K562 (cell line): ENCODE results near the gene ZNF792. TPM values are rescaled to one million over a fixed set of nuclear protein-coding genes. Genes with fewer than 3 reads are reported as not detected.
A peak's percentile ranks its signal among the peaks of the same experiment; 100 is the strongest.

Source experiments
- HDAC1 ChIP-seq, 2 experiments: fragments of 450-650 bp; IDR thresholded peaks; 2 replicates each; pipeline ENCODE4 v1.6.1; 2016 to 2017; ENCODE audit warnings: inconsistent platforms in 1 of 2, mild to moderate bottlenecking in 1 of 2, moderate library complexity in 1 of 2
- L3MBTL2 ChIP-seq: fragments of 450-650 bp; IDR thresholded peaks from 2 replicates; pipeline ENCODE4 v1.6.1; 2016; ENCODE audit warnings: mild to moderate bottlenecking, moderate library complexity
- MAZ ChIP-seq, 2 experiments: fragments of 450-650 bp in 1 of 2; sonication (generic) in 1 of 2; formaldehyde crosslinking; IDR thresholded peaks in 1 of 2; conservative IDR thresholded peaks in 1 of 2; 2 replicates each; pipeline versions ENCODE4 v1.4.0 to v1.5.0; 2020; ENCODE audit warnings: mild to moderate bottlenecking in 1 of 2, missing genetic modification reagents in 1 of 2
- POLR2A ChIP-seq: fragments of 450-650 bp; conservative IDR thresholded peaks from 2 replicates; pipeline ENCODE4 v1.6.1; 2016
- SIRT6 ChIP-seq: IDR thresholded peaks from one replicate; pipeline ENCODE4 v1.6.1; 2012; ENCODE audit warnings: low read depth, mild to moderate bottlenecking, control low read depth, inconsistent platforms, low read length, moderate library complexity
- ZNF217 ChIP-seq: sonication (generic); formaldehyde crosslinking; IDR thresholded peaks from 2 replicates; pipeline ENCODE4 v1.8.0; 2022; ENCODE audit warnings: mild to moderate bottlenecking, missing genetic modification reagents
- polyA plus RNA-seq, 8 experiments: library from polyadenylated mRNA; depleted of rRNA in 4 of 8; stranded (reverse) in 5 of 8; unstranded in 3 of 8; fragments of >200 nt; fragmentation: Nextera tagmentation in 2 of 8; fragmentation: Illumina TruSeq in 1 of 8; extraction: Ambion mirVana in 2 of 8; extraction: Trizol in 1 of 8; gene quantifications; 2 replicates each; pipeline versions ENCODE4 v1.2.1 to v1.2.3, GENCODE V29; 2011 to 2014; ENCODE audit warnings: inconsistent platforms in 1 of 8, missing spikeins in 1 of 8
- total RNA-seq, 7 experiments: library from RNA; depleted of rRNA in 6 of 7; stranded (reverse); fragments of >200 nt in 6 of 7; fragmentation: Illumina TruSeq in 2 of 7; extraction: Trizol in 2 of 7; gene quantifications; 2 replicates each; pipeline versions ENCODE4 v1.2.1 to v1.2.3, GENCODE V29; 2011 to 2021; ENCODE audit warnings: low replicate concordance in 1 of 7
- TF ChIP-seq, protein P1 (sequence below): sonication (generic); formaldehyde crosslinking; IDR thresholded peaks from 2 replicates; pipeline ENCODE4 v1.9.0; 2022; ENCODE audit warnings: mild to moderate bottlenecking, missing genetic modification reagents
- TF ChIP-seq, protein P2 (sequence below): fragments of 200-800 bp; sonication (Bioruptor generic); IDR thresholded peaks from 2 replicates; pipeline ENCODE4 v1.6.1; 2017; ENCODE audit warnings: missing genetic modification characterization, missing compliant biosample characterization
- TF ChIP-seq, protein P3 (sequence below), 2 experiments: fragments of 200-800 bp in 1 of 2; sonication (Bioruptor generic) in 1 of 2; sonication (generic) in 1 of 2; formaldehyde crosslinking in 1 of 2; IDR thresholded peaks in 1 of 2; conservative IDR thresholded peaks in 1 of 2; 2 replicates each; pipeline versions ENCODE4 v1.5.0 to v1.6.1; 2016 to 2020; ENCODE audit warnings: missing compliant biosample characterization in 1 of 2, missing genetic modification characterization in 1 of 2, missing genetic modification reagents in 1 of 2
- TF ChIP-seq, protein P4 (sequence below): fragments of 200-600 bp; sonication (generic); IDR thresholded peaks from one replicate; pipeline ENCODE4 v1.6.1; 2012; ENCODE audit warnings: mild to moderate bottlenecking, low read depth, low read length, inconsistent platforms

Gene ZNF792
- total and polyA plus RNA-seq, 9 of the 15 experiments (the other 6 are each of a cell fraction or from before 2014, with no cell fraction given) = 3.3 to 16.5 (median 10.4) TPM

DNA sequence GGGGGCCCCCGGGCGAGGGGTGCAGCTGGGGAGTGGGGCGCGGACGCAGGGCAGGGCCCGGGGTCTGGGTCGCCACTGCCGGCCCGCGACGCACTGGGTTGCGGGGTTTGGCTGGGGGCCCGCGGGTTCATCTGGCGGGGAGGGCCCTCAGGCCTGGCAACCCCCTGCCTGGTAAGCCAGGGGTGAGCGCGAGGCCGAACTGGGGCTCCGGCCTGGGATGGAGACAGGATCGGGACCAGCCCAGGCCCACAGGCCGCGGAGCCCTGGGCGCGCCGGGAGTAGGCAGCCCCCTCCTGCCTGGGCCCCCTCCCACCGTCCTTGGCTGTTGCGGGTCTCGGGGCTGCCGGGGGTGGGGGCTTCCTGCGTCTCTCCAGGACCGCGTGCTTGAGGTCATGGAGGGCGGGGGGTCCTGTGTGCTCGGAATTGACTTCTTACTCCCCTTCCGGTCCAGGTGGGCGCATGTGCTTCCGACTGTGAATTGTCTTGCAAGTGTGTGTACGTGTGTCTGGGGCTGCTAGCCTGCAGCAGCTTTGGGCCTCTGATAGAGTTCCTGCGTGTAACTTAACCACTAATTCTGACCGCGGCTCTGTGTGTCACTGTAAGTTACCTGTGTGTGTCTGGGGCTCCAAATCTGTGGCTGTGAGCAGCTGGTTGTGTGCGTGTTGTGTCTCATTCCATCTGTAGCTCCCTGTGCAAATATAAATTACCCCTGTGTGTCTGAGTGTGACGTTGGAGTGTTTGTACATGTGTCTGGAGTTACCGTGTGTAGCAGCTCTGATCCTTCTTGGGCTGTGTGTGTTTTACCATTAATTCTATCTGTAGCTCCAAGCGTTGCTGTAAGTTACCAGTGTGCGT lies 36.8 kb upstream of the ZNF792 start (continued):
- TF ChIP-seq, protein P1, sequence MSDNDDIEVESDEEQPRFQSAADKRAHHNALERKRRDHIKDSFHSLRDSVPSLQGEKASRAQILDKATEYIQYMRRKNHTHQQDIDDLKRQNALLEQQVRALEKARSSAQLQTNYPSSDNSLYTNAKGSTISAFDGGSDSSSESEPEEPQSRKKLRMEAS = peak; percentile 69
- TF ChIP-seq, protein P2, sequence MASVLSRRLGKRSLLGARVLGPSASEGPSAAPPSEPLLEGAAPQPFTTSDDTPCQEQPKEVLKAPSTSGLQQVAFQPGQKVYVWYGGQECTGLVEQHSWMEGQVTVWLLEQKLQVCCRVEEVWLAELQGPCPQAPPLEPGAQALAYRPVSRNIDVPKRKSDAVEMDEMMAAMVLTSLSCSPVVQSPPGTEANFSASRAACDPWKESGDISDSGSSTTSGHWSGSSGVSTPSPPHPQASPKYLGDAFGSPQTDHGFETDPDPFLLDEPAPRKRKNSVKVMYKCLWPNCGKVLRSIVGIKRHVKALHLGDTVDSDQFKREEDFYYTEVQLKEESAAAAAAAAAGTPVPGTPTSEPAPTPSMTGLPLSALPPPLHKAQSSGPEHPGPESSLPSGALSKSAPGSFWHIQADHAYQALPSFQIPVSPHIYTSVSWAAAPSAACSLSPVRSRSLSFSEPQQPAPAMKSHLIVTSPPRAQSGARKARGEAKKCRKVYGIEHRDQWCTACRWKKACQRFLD (CRISPR knock-in tag) = 0 out of 2 replicates have a peak, but pooled peaks have one; percentile 41
- TF ChIP-seq, protein P3, sequence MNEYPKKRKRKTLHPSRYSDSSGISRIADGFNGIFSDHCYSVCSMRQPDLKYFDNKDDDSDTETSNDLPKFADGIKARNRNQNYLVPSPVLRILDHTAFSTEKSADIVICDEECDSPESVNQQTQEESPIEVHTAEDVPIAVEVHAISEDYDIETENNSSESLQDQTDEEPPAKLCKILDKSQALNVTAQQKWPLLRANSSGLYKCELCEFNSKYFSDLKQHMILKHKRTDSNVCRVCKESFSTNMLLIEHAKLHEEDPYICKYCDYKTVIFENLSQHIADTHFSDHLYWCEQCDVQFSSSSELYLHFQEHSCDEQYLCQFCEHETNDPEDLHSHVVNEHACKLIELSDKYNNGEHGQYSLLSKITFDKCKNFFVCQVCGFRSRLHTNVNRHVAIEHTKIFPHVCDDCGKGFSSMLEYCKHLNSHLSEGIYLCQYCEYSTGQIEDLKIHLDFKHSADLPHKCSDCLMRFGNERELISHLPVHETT (CRISPR knock-in tag; conservative IDR thresholded peaks at IDR 0.05 in 1 of 2, IDR thresholded peaks at IDR 0.05 in 1 of 2) = peak in 1 of 2 experiments; percentile 2; a peak in 1 of 4 replicates
- TF ChIP-seq SIRT6 (no peak), HDAC1 (IDR thresholded peaks at IDR 0.05) (peak in 1 of 2 experiments; percentile 61; a peak in 1 of 4 replicates), MAZ (CRISPR knock-in tag; conservative IDR thresholded peaks at IDR 0.05 in 1 of 2, IDR thresholded peaks at IDR 0.05 in 1 of 2) (peak; percentile 21 to 55; a peak in 3 of 4 replicates), POLR2A (peak; percentile 41; the same call in 1 of the 2 replicates), L3MBTL2 (0 out of 2 replicates have a peak, but pooled peaks have one; percentile 17), ZNF217 (CRISPR knock-in tag) (no peak)
- TF ChIP-seq, protein P4, sequence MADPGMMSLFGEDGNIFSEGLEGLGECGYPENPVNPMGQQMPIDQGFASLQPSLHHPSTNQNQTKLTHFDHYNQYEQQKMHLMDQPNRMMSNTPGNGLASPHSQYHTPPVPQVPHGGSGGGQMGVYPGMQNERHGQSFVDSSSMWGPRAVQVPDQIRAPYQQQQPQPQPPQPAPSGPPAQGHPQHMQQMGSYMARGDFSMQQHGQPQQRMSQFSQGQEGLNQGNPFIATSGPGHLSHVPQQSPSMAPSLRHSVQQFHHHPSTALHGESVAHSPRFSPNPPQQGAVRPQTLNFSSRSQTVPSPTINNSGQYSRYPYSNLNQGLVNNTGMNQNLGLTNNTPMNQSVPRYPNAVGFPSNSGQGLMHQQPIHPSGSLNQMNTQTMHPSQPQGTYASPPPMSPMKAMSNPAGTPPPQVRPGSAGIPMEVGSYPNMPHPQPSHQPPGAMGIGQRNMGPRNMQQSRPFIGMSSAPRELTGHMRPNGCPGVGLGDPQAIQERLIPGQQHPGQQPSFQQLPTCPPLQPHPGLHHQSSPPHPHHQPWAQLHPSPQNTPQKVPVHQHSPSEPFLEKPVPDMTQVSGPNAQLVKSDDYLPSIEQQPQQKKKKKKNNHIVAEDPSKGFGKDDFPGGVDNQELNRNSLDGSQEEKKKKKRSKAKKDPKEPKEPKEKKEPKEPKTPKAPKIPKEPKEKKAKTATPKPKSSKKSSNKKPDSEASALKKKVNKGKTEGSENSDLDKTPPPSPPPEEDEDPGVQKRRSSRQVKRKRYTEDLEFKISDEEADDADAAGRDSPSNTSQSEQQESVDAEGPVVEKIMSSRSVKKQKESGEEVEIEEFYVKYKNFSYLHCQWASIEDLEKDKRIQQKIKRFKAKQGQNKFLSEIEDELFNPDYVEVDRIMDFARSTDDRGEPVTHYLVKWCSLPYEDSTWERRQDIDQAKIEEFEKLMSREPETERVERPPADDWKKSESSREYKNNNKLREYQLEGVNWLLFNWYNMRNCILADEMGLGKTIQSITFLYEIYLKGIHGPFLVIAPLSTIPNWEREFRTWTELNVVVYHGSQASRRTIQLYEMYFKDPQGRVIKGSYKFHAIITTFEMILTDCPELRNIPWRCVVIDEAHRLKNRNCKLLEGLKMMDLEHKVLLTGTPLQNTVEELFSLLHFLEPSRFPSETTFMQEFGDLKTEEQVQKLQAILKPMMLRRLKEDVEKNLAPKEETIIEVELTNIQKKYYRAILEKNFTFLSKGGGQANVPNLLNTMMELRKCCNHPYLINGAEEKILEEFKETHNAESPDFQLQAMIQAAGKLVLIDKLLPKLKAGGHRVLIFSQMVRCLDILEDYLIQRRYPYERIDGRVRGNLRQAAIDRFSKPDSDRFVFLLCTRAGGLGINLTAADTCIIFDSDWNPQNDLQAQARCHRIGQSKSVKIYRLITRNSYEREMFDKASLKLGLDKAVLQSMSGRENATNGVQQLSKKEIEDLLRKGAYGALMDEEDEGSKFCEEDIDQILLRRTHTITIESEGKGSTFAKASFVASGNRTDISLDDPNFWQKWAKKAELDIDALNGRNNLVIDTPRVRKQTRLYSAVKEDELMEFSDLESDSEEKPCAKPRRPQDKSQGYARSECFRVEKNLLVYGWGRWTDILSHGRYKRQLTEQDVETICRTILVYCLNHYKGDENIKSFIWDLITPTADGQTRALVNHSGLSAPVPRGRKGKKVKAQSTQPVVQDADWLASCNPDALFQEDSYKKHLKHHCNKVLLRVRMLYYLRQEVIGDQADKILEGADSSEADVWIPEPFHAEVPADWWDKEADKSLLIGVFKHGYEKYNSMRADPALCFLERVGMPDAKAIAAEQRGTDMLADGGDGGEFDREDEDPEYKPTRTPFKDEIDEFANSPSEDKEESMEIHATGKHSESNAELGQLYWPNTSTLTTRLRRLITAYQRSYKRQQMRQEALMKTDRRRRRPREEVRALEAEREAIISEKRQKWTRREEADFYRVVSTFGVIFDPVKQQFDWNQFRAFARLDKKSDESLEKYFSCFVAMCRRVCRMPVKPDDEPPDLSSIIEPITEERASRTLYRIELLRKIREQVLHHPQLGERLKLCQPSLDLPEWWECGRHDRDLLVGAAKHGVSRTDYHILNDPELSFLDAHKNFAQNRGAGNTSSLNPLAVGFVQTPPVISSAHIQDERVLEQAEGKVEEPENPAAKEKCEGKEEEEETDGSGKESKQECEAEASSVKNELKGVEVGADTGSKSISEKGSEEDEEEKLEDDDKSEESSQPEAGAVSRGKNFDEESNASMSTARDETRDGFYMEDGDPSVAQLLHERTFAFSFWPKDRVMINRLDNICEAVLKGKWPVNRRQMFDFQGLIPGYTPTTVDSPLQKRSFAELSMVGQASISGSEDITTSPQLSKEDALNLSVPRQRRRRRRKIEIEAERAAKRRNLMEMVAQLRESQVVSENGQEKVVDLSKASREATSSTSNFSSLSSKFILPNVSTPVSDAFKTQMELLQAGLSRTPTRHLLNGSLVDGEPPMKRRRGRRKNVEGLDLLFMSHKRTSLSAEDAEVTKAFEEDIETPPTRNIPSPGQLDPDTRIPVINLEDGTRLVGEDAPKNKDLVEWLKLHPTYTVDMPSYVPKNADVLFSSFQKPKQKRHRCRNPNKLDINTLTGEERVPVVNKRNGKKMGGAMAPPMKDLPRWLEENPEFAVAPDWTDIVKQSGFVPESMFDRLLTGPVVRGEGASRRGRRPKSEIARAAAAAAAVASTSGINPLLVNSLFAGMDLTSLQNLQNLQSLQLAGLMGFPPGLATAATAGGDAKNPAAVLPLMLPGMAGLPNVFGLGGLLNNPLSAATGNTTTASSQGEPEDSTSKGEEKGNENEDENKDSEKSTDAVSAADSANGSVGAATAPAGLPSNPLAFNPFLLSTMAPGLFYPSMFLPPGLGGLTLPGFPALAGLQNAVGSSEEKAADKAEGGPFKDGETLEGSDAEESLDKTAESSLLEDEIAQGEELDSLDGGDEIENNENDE = no peak
